HUDEP-2 (cell line): ENCODE measurements around the gene IWS1.
"Not testable (repeated sequence)": the region's sequence is repeated elsewhere in the genome, so short reads cannot be mapped to it uniquely, and the experiment has no call there.

Experiments
- DNase-seq, 76 experiments: peaks; one replicate each; lab custom pipeline; 2025; ENCODE audit not compliant: unreplicated experiment in 76 of 76; lab: John Stamatoyannopoulos, UW

Gene IWS1

GRCh38 chr2:127526132-127527000 lies at the start of gene IWS1:
IWS1 (minus strand) TSS chr2:127526489; CDS start chr2:127526208, 281 bp downstream.
- peak in 75 of 76 experiments; percentile 16 to 94 (median 87) for DNase-seq

GRCh38 chr2:127575941-127576432 lies 49.7 kb upstream of the IWS1 start:
- no peak for DNase-seq

GRCh38 chr2:127575185-127575765 lies 49.0 kb upstream of the IWS1 start:
- DNase-seq: no peak

GRCh38 chr2:127574656-127575055 lies 48.4 kb upstream of the IWS1 start:
- no peak for DNase-seq

- DNase-seq: no peak
These were observed 47.5 kb upstream of the IWS1 start for GRCh38 chr2:127573771-127574170.

- no peak for DNase-seq
These were observed 47.0 kb upstream of the IWS1 start for GRCh38 chr2:127573298-127573697.

- no peak for DNase-seq
These were observed 46.6 kb upstream of the IWS1 start for GRCh38 chr2:127572841-127573240.

- DNase-seq: not testable (repeated sequence)
These were observed 46.1 kb upstream of the IWS1 start for GRCh38 chr2:127572352-127572751.

GRCh38 chr2:127570282-127571250 lies 44.3 kb upstream of the IWS1 start:
- DNase-seq: no peak

- no peak for DNase-seq
These were observed 43.4 kb upstream of the IWS1 start for GRCh38 chr2:127569666-127570065.

GRCh38 chr2:127568128-127568527 lies 41.8 kb upstream of the IWS1 start:
- DNase-seq: no peak

- DNase-seq: no peak
These were observed 41.1 kb upstream of the IWS1 start for GRCh38 chr2:127567351-127567854.

GRCh38 chr2:127566576-127566975 lies 40.3 kb upstream of the IWS1 start:
- DNase-seq: no peak

GRCh38 chr2:127566139-127566417 lies 39.8 kb upstream of the IWS1 start:
- no peak for DNase-seq

GRCh38 chr2:127565261-127566138 lies 39.2 kb upstream of the IWS1 start:
- DNase-seq: no peak

GRCh38 chr2:127564429-127565260 lies 38.4 kb upstream of the IWS1 start:
- DNase-seq: no peak

- no peak for DNase-seq
These were observed 37.5 kb upstream of the IWS1 start for GRCh38 chr2:127563458-127564428.

- DNase-seq: no peak
These were observed 36.6 kb upstream of the IWS1 start for GRCh38 chr2:127562936-127563335.
